ENCODE data around the gene FRMD4A.

DNA sequence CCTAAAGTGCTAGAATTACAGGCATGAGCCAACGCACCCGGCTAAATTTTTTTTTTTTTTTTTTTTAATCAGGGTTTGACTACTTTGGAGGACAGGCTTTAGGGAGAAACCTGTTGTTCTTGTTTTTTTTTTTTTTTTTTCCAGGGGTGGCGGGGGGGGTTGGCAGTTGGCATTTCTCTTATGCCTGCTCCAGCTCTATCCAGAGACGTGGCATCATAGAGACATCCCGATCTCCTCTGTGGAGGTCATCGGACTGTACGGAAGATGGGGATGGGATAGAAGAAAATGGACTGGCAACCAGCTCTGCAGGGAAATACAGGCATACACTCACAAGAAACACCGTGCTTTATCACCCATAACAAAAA lies 613.2 kb downstream of the FRMD4A start:
- TF ChIP-seq, protein P1, sequence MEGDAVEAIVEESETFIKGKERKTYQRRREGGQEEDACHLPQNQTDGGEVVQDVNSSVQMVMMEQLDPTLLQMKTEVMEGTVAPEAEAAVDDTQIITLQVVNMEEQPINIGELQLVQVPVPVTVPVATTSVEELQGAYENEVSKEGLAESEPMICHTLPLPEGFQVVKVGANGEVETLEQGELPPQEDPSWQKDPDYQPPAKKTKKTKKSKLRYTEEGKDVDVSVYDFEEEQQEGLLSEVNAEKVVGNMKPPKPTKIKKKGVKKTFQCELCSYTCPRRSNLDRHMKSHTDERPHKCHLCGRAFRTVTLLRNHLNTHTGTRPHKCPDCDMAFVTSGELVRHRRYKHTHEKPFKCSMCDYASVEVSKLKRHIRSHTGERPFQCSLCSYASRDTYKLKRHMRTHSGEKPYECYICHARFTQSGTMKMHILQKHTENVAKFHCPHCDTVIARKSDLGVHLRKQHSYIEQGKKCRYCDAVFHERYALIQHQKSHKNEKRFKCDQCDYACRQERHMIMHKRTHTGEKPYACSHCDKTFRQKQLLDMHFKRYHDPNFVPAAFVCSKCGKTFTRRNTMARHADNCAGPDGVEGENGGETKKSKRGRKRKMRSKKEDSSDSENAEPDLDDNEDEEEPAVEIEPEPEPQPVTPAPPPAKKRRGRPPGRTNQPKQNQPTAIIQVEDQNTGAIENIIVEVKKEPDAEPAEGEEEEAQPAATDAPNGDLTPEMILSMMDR (IDR thresholded peaks at IDR 0.05): no peak
- TF ChIP-seq POLR2A (IDR thresholded peaks at IDR 0.05): no peak
